Measurements from ENCODE around the gene DGKH. TPM values are rescaled to one million over a fixed set of nuclear protein-coding genes. Genes with fewer than 3 reads are reported as not detected.

Gene DGKH
- total and polyA plus RNA-seq, 2 experiments from 2014 or later, result 3.6 to 7.2 TPM

GRCh38 chr13:42114278-42114677 is 65.8 kb downstream of the DGKH start:
- 73% methylated on average over 4 of the region's 4 CpGs for WGBS (ENCODE audit: low lambda C conversion rate, missing lambda C conversion rate)
- H3K4me2 ChIP-seq, result no peak overlapping the region

GRCh38 chr13:42114912-42115311 is 66.5 kb downstream of the DGKH start:
- Histone ChIP-seq H3K9me2 (replicated peaks; ENCODE audit: insufficient read depth) (no peaks in the 10 kb centered on the region), H3K27ac (no peak overlapping the region), H3K27me3 (no peaks in the 10 kb centered on the region), H3K9me3 (ENCODE audit: low read depth) (no peaks in the 10 kb centered on the region), H3K36me3 (replicated peaks; ENCODE audit: insufficient read depth, low read depth) (no peaks in the 10 kb centered on the region), H3K79me2 (peaks cover 4% of the 10 kb centered on the region), H4K20me1 (ENCODE audit: insufficient read depth, poor library complexity, severe bottlenecking) (no peaks in the 10 kb centered on the region), H2AFZ (no peak overlapping the region), H3K4me3 (no peak overlapping the region), H3K4me2 (no peak overlapping the region), H3K4me1 (ENCODE audit: insufficient read depth) (no peaks in the 10 kb centered on the region)
- DNase-seq (ENCODE audit: low spot score), result no peak
- TF ChIP-seq EZH2phosphoT487 (IDR thresholded peaks at IDR 0.05; ENCODE audit: low read depth, severe bottlenecking, unreplicated experiment) (no peak), EZH2 (IDR thresholded peaks at IDR 0.05; ENCODE audit: borderline replicate concordance) (no peak), CTCF (IDR thresholded peaks at IDR 0.05; ENCODE audit: poor library complexity) (no peak)
- WGBS (ENCODE audit: low lambda C conversion rate, missing lambda C conversion rate), result 83% methylated on average over 4 of the region's 4 CpGs

More at GRCh38 chr13:42114278-42114677, 65.8 kb downstream of the DGKH start:
- no peak for TF ChIP-seq EZH2 (IDR thresholded peaks at IDR 0.05; ENCODE audit: borderline replicate concordance)
- TF ChIP-seq EZH2phosphoT487 (IDR thresholded peaks at IDR 0.05; ENCODE audit: low read depth, severe bottlenecking, unreplicated experiment), result no peak
- Histone ChIP-seq H4K20me1 (ENCODE audit: insufficient read depth, poor library complexity, severe bottlenecking) (no peaks in the 10 kb centered on the region), H3K4me1 (ENCODE audit: insufficient read depth) (no peaks in the 10 kb centered on the region), H3K9me3 (ENCODE audit: low read depth) (no peaks in the 10 kb centered on the region), H3K4me3 (no peak overlapping the region), H3K27me3 (no peaks in the 10 kb centered on the region), H2AFZ (no peak overlapping the region), H3K27ac (no peak overlapping the region), H3K9me2 (replicated peaks; ENCODE audit: insufficient read depth) (no peaks in the 10 kb centered on the region), H3K36me3 (replicated peaks; ENCODE audit: insufficient read depth, low read depth) (no peaks in the 10 kb centered on the region), H3K79me2 (peaks cover 4% of the 10 kb centered on the region)
- DNase-seq (ENCODE audit: low spot score), result no peak

GRCh38 chr13:42116225-42116624 is 67.8 kb downstream of the DGKH start:
- no peak overlapping the region for H3K4me3 ChIP-seq
- no peaks in the 10 kb centered on the region for H3K36me3 ChIP-seq (replicated peaks; ENCODE audit: insufficient read depth, low read depth)
- H3K9me3 ChIP-seq (ENCODE audit: low read depth), result no peaks in the 10 kb centered on the region
- H3K4me1 ChIP-seq (ENCODE audit: insufficient read depth), result no peaks in the 10 kb centered on the region
- H3K27me3 ChIP-seq, result no peaks in the 10 kb centered on the region
- no peaks in the 10 kb centered on the region for H4K20me1 ChIP-seq (ENCODE audit: insufficient read depth, poor library complexity, severe bottlenecking)
- H2AFZ ChIP-seq, result no peak overlapping the region
- no peak overlapping the region for H3K4me2 ChIP-seq
- 85% methylated on average over 2 of the region's 2 CpGs for WGBS (ENCODE audit: low lambda C conversion rate, missing lambda C conversion rate)
- no peak for DNase-seq (ENCODE audit: low spot score)
- H3K27ac ChIP-seq, result no peak overlapping the region
- H3K9me2 ChIP-seq (replicated peaks; ENCODE audit: insufficient read depth), result no peaks in the 10 kb centered on the region
- H3K79me2 ChIP-seq, result peaks cover 4% of the 10 kb centered on the region
- no peak for TF ChIP-seq EZH2phosphoT487 (IDR thresholded peaks at IDR 0.05; ENCODE audit: low read depth, severe bottlenecking, unreplicated experiment)
- TF ChIP-seq CTCF (IDR thresholded peaks at IDR 0.05; ENCODE audit: poor library complexity), result no peak
- no peak for TF ChIP-seq EZH2 (IDR thresholded peaks at IDR 0.05; ENCODE audit: borderline replicate concordance)

GRCh38 chr13:42119041-42119440 is 70.6 kb downstream of the DGKH start:
- Histone ChIP-seq H3K9me3 (ENCODE audit: low read depth) (no peaks in the 10 kb centered on the region), H3K4me2 (no peak overlapping the region), H3K27ac (no peak overlapping the region), H2AFZ (no peak overlapping the region), H3K4me3 (no peak overlapping the region), H3K36me3 (replicated peaks; ENCODE audit: insufficient read depth, low read depth) (no peaks in the 10 kb centered on the region), H3K9me2 (replicated peaks; ENCODE audit: insufficient read depth) (no peaks in the 10 kb centered on the region), H4K20me1 (ENCODE audit: insufficient read depth, poor library complexity, severe bottlenecking) (no peaks in the 10 kb centered on the region), H3K4me1 (ENCODE audit: insufficient read depth) (no peaks in the 10 kb centered on the region), H3K27me3 (no peaks in the 10 kb centered on the region), H3K79me2 (peaks cover 4% of the 10 kb centered on the region)
- 94% methylated on average over 5 of the region's 5 CpGs for WGBS (ENCODE audit: low lambda C conversion rate, missing lambda C conversion rate)
- DNase-seq (ENCODE audit: low spot score), result no peak
- TF ChIP-seq CTCF (IDR thresholded peaks at IDR 0.05; ENCODE audit: poor library complexity) (no peak), EZH2 (IDR thresholded peaks at IDR 0.05; ENCODE audit: borderline replicate concordance) (no peak), EZH2phosphoT487 (IDR thresholded peaks at IDR 0.05; ENCODE audit: low read depth, severe bottlenecking, unreplicated experiment) (no peak)
